Measurements from ENCODE around the gene RWDD3. TPM values are rescaled to one million over a fixed set of nuclear protein-coding genes. Genes with fewer than 3 reads are reported as not detected.

RWDD3 gene
- total RNA-seq, 2 donors from 2014 or later, result 8.0 to 9.2 TPM

GRCh38 chr1:95208876-95209275 lies 25.1 kb upstream of the RWDD3 start:
- Histone ChIP-seq H3K27ac (peak overlapping the region in 1 of 2 donors; percentile 44), H3K9me3 (no peaks in the 10 kb centered on the region), H3K4me1 (peaks cover 0 to 20% of the 10 kb centered on the region in 2 donors), H3K27me3 (no peaks in the 10 kb centered on the region), H3K4me3 (no peak overlapping the region), H3K36me3 (no peaks in the 10 kb centered on the region)
- no peak for TF ChIP-seq CTCF (IDR thresholded peaks at IDR 0.05)
- no peak for DNase-seq (ENCODE audit: low spot score)

- TF ChIP-seq CTCF (IDR thresholded peaks at IDR 0.05), result no peak
- peak overlapping the region in 1 of 2 donors; percentile 44 for H3K27ac ChIP-seq
- no peak overlapping the region for H3K4me3 ChIP-seq
- peaks cover 0 to 20% of the 10 kb centered on the region in 2 donors for H3K4me1 ChIP-seq
- no peaks in the 10 kb centered on the region for H3K27me3 ChIP-seq
- no peaks in the 10 kb centered on the region for H3K9me3 ChIP-seq
- H3K36me3 ChIP-seq, result no peaks in the 10 kb centered on the region
- no peak for DNase-seq (ENCODE audit: low spot score)
Measured at GRCh38 chr1:95209291-95209690, 24.7 kb upstream of the RWDD3 start.

- no peaks in the 10 kb centered on the region for H3K36me3 ChIP-seq
Measured at GRCh38 chr1:95216292-95216990, 17.6 kb upstream of the RWDD3 start.

GRCh38 chr1:95217371-95217770 lies 16.6 kb upstream of the RWDD3 start:
- no peak for DNase-seq (ENCODE audit: low spot score)
- Histone ChIP-seq H3K27ac (no peak overlapping the region), H3K9me3 (no peaks in the 10 kb centered on the region), H3K4me1 (no peaks in the 10 kb centered on the region), H3K4me3 (no peak overlapping the region), H3K27me3 (no peaks in the 10 kb centered on the region), H3K36me3 (no peaks in the 10 kb centered on the region)
- no peak for TF ChIP-seq CTCF (IDR thresholded peaks at IDR 0.05)

More at GRCh38 chr1:95216292-95216990, 17.6 kb upstream of the RWDD3 start:
- TF ChIP-seq CTCF (IDR thresholded peaks at IDR 0.05), result no peak
- H3K4me1 ChIP-seq, result no peaks in the 10 kb centered on the region
- no peaks in the 10 kb centered on the region for H3K9me3 ChIP-seq
- DNase-seq (ENCODE audit: low spot score), result no peak
- H3K4me3 ChIP-seq, result no peak overlapping the region
- no peak overlapping the region for H3K27ac ChIP-seq
- H3K27me3 ChIP-seq, result no peaks in the 10 kb centered on the region

GRCh38 chr1:95219407-95219806 lies 14.6 kb upstream of the RWDD3 start:
- H3K27ac ChIP-seq, result no peak overlapping the region
- no peak for DNase-seq (ENCODE audit: low spot score)
- no peak overlapping the region for H3K4me3 ChIP-seq
- H3K4me1 ChIP-seq, result no peaks in the 10 kb centered on the region
- H3K27me3 ChIP-seq, result no peaks in the 10 kb centered on the region
- TF ChIP-seq CTCF (IDR thresholded peaks at IDR 0.05), result no peak
- H3K36me3 ChIP-seq, result no peaks in the 10 kb centered on the region
- no peaks in the 10 kb centered on the region for H3K9me3 ChIP-seq

GRCh38 chr1:95221306-95221705 lies 12.7 kb upstream of the RWDD3 start:
- H3K36me3 ChIP-seq, result no peaks in the 10 kb centered on the region
- no peak for TF ChIP-seq CTCF (IDR thresholded peaks at IDR 0.05)
- no peak for DNase-seq (ENCODE audit: low spot score)
- no peak overlapping the region for H3K27ac ChIP-seq
- H3K4me3 ChIP-seq, result no peak overlapping the region
- H3K4me1 ChIP-seq, result no peaks in the 10 kb centered on the region
- H3K9me3 ChIP-seq, result no peaks in the 10 kb centered on the region
- no peaks in the 10 kb centered on the region for H3K27me3 ChIP-seq
